Esophagus squamous epithelium (tissue), 4 donors: ENCODE measurements around the gene RNF208.

ENCODE experiments used
- CTCF ChIP-seq, 6 experiments: fragments of 450-650 bp in 4 of 6; fragments of 200-600 bp in 2 of 6; sonication (generic) in 2 of 6; IDR thresholded peaks; one replicate each; pipeline ENCODE4 v1.5.1; 2016 to 2019; ENCODE audit warnings: antibody characterized with exemption in 6 of 6, mild to moderate bottlenecking in 4 of 6, moderate library complexity in 4 of 6
- POLR2A ChIP-seq, 4 donors: fragments of 450-650 bp; IDR thresholded peaks; one replicate each; pipeline ENCODE4 v1.6.1; 2017; ENCODE audit warnings: antibody characterized with exemption in 4 of 4, mild to moderate bottlenecking in 4 of 4, moderate library complexity in 3 of 4

GRCh38 chr9:137170486-137171148 is 51.4 kb downstream of the RNF208 start:
- no peak for TF ChIP-seq CTCF (IDR thresholded peaks at IDR 0.05)
- TF ChIP-seq POLR2A (IDR thresholded peaks at IDR 0.05), result no peak
